ENCODE measurements around the gene SNTN. TPM values are rescaled to one million over a fixed set of nuclear protein-coding genes. Genes with fewer than 3 reads are reported as not detected.

SNTN gene
- total and polyA plus RNA-seq, 2 of the 13 experiments (the other 11 are each of a cell fraction or from before 2014, with no cell fraction given): not detected

DNA sequence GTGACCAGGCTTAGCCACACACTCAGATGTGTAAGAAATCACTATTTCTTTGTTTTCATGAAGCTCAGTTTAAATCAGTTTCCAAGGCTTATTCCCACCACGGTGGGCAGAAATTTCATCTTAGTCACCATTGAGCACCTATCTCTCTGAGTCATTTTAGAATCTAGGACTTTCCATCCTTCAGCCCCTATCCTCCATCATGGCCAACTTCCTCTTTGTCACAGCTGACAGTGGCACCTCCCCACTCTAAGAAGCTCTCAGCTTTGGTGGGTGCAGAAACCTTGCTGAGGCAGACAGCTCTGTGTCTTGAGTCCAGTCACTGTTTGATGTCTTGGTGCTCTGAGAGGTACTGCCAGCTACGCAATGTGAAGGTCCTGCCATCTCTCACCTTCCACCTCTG lies 32.9 kb downstream of the SNTN start:
- ChIA-PET CTCF (ENCODE audit: low intra/inter-chr PET ratio, low total read pairs) (no interaction called here), POLR2A (no interaction called here)
- DNase-seq (ENCODE audit: low spot score): no peak
- H4K20me1 ChIP-seq (ENCODE audit: insufficient read depth, low read length): no peaks in the 10 kb centered on the region
- no TSS peak for BruUV-seq (replicated peaks)
- no peak for FAIRE-seq
- no peak for ATAC-seq
- H3K4me3 ChIP-seq (replicated peaks in 1 of 3; ENCODE audit: insufficient read depth in 1 of 3, low read depth in 2 of 3, low read length in 3 of 3): no peak overlapping the region
- H3K4me1 ChIP-seq (ENCODE audit: insufficient read depth, low read length): no peaks in the 10 kb centered on the region
- 38% methylated on average over 2 of the region's 2 CpGs for WGBS (ENCODE audit: low lambda C conversion rate)
- H2AFZ ChIP-seq (ENCODE audit: low read length): no peak overlapping the region
- no peak overlapping the region for H3K4me2 ChIP-seq (ENCODE audit: low read depth, low read length)
- no peak overlapping the region for H3K27ac ChIP-seq (ENCODE audit: extremely low read length, insufficient read depth, low read length)
- H3K27me3 ChIP-seq (ENCODE audit: control insufficient read depth in 1 of 2, insufficient read depth in 2 of 2, low read length in 2 of 2): peaks cover 0 to 15% of the 10 kb centered on the region in 2 experiments; a peak in 2 of 5 replicates
- intact Hi-C loops (cut with micrococcal nuclease; ENCODE audit: unreplicated experiment) (no loop called here), in situ Hi-C loops (cut with HindIII; ENCODE audit: extremely low pct_ligation_motif_present, low pct_unique_long_range_greater_than_20kb) (no loop called here)
- no peak overlapping the region for H3K9ac ChIP-seq (ENCODE audit: insufficient read depth, low read depth, low read length)
- H3K9me3 ChIP-seq (ENCODE audit: low read length): no peaks in the 10 kb centered on the region
- H3K79me2 ChIP-seq (ENCODE audit: insufficient read depth, low read length): no peaks in the 10 kb centered on the region
- H3K36me3 ChIP-seq (replicated peaks in 1 of 2; ENCODE audit: control insufficient read depth in 1 of 2, insufficient read depth in 2 of 2, low read length in 2 of 2): no peaks in the 10 kb centered on the region
- TF ChIP-seq, protein P1, sequence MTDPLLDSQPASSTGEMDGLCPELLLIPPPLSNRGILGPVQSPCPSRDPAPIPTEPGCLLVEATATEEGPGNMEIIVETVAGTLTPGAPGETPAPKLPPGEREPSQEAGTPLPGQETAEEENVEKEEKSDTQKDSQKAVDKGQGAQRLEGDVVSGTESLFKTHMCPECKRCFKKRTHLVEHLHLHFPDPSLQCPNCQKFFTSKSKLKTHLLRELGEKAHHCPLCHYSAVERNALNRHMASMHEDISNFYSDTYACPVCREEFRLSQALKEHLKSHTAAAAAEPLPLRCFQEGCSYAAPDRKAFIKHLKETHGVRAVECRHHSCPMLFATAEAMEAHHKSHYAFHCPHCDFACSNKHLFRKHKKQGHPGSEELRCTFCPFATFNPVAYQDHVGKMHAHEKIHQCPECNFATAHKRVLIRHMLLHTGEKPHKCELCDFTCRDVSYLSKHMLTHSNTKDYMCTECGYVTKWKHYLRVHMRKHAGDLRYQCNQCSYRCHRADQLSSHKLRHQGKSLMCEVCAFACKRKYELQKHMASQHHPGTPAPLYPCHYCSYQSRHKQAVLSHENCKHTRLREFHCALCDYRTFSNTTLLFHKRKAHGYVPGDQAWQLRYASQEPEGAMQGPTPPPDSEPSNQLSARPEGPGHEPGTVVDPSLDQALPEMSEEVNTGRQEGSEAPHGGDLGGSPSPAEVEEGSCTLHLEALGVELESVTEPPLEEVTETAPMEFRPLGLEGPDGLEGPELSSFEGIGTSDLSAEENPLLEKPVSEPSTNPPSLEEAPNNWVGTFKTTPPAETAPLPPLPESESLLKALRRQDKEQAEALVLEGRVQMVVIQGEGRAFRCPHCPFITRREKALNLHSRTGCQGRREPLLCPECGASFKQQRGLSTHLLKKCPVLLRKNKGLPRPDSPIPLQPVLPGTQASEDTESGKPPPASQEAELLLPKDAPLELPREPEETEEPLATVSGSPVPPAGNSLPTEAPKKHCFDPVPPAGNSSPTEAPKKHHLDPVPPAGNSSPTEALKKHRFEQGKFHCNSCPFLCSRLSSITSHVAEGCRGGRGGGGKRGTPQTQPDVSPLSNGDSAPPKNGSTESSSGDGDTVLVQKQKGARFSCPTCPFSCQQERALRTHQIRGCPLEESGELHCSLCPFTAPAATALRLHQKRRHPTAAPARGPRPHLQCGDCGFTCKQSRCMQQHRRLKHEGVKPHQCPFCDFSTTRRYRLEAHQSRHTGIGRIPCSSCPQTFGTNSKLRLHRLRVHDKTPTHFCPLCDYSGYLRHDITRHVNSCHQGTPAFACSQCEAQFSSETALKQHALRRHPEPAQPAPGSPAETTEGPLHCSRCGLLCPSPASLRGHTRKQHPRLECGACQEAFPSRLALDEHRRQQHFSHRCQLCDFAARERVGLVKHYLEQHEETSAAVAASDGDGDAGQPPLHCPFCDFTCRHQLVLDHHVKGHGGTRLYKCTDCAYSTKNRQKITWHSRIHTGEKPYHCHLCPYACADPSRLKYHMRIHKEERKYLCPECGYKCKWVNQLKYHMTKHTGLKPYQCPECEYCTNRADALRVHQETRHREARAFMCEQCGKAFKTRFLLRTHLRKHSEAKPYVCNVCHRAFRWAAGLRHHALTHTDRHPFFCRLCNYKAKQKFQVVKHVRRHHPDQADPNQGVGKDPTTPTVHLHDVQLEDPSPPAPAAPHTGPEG (CRISPR knock-in tag; IDR thresholded peaks at IDR 0.05): no peak
- TF ChIP-seq MED1 (CRISPR knock-in tag; IDR thresholded peaks at IDR 0.05) (no peak), HINFP (CRISPR knock-in tag; IDR thresholded peaks at IDR 0.05; ENCODE audit: low read depth) (no peak), SP2 (CRISPR knock-in tag; IDR thresholded peaks at IDR 0.05) (no peak), SRY (CRISPR knock-in tag; IDR thresholded peaks at IDR 0.05) (no peak), FOXA3 (CRISPR knock-in tag; IDR thresholded peaks at IDR 0.05) (no peak), MEF2D (CRISPR knock-in tag; IDR thresholded peaks at IDR 0.05) (no peak), KDM5B (CRISPR knock-in tag; IDR thresholded peaks at IDR 0.05; ENCODE audit: borderline replicate concordance) (no peak), CHD4 (IDR thresholded peaks at IDR 0.05; ENCODE audit: borderline replicate concordance, low read length) (no peak)
- TF ChIP-seq, protein P2, sequence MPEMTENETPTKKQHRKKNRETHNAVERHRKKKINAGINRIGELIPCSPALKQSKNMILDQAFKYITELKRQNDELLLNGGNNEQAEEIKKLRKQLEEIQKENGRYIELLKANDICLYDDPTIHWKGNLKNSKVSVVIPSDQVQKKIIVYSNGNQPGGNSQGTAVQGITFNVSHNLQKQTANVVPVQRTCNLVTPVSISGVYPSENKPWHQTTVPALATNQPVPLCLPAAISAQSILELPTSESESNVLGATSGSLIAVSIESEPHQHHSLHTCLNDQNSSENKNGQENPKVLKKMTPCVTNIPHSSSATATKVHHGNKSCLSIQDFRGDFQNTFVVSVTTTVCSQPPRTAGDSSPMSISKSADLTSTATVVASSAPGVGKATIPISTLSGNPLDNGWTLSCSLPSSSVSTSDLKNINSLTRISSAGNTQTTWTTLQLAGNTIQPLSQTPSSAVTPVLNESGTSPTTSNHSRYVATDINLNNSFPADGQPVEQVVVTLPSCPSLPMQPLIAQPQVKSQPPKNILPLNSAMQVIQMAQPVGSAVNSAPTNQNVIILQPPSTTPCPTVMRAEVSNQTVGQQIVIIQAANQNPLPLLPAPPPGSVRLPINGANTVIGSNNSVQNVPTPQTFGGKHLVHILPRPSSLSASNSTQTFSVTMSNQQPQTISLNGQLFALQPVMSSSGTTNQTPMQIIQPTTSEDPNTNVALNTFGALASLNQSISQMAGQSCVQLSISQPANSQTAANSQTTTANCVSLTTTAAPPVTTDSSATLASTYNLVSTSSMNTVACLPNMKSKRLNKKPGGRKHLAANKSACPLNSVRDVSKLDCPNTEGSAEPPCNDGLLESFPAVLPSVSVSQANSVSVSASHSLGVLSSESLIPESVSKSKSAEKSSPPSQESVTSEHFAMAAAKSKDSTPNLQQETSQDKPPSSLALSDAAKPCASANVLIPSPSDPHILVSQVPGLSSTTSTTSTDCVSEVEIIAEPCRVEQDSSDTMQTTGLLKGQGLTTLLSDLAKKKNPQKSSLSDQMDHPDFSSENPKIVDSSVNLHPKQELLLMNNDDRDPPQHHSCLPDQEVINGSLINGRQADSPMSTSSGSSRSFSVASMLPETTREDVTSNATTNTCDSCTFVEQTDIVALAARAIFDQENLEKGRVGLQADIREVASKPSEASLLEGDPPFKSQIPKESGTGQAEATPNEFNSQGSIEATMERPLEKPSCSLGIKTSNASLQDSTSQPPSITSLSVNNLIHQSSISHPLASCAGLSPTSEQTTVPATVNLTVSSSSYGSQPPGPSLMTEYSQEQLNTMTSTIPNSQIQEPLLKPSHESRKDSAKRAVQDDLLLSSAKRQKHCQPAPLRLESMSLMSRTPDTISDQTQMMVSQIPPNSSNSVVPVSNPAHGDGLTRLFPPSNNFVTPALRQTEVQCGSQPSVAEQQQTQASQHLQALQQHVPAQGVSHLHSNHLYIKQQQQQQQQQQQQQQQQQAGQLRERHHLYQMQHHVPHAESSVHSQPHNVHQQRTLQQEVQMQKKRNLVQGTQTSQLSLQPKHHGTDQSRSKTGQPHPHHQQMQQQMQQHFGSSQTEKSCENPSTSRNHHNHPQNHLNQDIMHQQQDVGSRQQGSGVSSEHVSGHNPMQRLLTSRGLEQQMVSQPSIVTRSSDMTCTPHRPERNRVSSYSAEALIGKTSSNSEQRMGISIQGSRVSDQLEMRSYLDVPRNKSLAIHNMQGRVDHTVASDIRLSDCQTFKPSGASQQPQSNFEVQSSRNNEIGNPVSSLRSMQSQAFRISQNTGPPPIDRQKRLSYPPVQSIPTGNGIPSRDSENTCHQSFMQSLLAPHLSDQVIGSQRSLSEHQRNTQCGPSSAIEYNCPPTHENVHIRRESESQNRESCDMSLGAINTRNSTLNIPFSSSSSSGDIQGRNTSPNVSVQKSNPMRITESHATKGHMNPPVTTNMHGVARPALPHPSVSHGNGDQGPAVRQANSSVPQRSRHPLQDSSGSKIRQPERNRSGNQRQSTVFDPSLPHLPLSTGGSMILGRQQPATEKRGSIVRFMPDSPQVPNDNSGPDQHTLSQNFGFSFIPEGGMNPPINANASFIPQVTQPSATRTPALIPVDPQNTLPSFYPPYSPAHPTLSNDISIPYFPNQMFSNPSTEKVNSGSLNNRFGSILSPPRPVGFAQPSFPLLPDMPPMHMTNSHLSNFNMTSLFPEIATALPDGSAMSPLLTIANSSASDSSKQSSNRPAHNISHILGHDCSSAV (CRISPR knock-in tag; IDR thresholded peaks at IDR 0.05; ENCODE audit: borderline replicate concordance): no peak

Data from HepG2 (cell line).